Activated CD4-positive, alpha-beta T cell treated with anti-CD3 and anti-CD28 coated beads, Interleukin-2, amount 10 ng/mL, durations not matched to agents 24 days and 14 days (primary cell): ENCODE measurements around the gene SULT1C2. TPM values are rescaled to one million over a fixed set of nuclear protein-coding genes. Genes with fewer than 3 reads are reported as not detected.
"Not testable (repeated sequence)": the region's sequence is repeated elsewhere in the genome, so short reads cannot be mapped to it uniquely, and the experiment has no call there.

Source experiments
- DNase-seq: peaks from one replicate; pipeline ENCODE4 v3.0.0; 2022
- H3K27ac Mint-ChIP-seq: one replicate; pipeline ENCODE4 v1.8.0; 2022; ENCODE audit warnings: mild to moderate bottlenecking, mixed read lengths
- H3K27me3 Mint-ChIP-seq: one replicate; pipeline ENCODE4 v1.8.0; 2022; ENCODE audit warnings: mixed read lengths
- H3K36me3 Mint-ChIP-seq: one replicate; pipeline ENCODE4 v1.8.0; 2022; ENCODE audit warnings: low read depth, mild to moderate bottlenecking, mixed read lengths
- H3K4me1 Mint-ChIP-seq: one replicate; pipeline ENCODE4 v1.8.0; 2021; ENCODE audit warnings: mixed read lengths
- H3K4me3 Mint-ChIP-seq: one replicate; pipeline ENCODE4 v1.8.0; 2022; ENCODE audit warnings: mild to moderate bottlenecking, moderate library complexity, mixed read lengths
- H3K9me3 Mint-ChIP-seq: one replicate; pipeline ENCODE4 v1.8.0; 2021; ENCODE audit warnings: mixed read lengths
- intact Hi-C: fragments of 100-400 bp; cut with micrococcal nuclease; formaldehyde crosslinking; loops from one replicate; pipeline ENCODE4 v1.15.1; 2023
- total RNA-seq: library from RNA; stranded (reverse); gene quantifications from 2 replicates; pipeline ENCODE4 v1.2.3, GENCODE V29; 2022

The SULT1C2 gene
- total RNA-seq, 1 donor from 2014 or later = not detected

DNA sequence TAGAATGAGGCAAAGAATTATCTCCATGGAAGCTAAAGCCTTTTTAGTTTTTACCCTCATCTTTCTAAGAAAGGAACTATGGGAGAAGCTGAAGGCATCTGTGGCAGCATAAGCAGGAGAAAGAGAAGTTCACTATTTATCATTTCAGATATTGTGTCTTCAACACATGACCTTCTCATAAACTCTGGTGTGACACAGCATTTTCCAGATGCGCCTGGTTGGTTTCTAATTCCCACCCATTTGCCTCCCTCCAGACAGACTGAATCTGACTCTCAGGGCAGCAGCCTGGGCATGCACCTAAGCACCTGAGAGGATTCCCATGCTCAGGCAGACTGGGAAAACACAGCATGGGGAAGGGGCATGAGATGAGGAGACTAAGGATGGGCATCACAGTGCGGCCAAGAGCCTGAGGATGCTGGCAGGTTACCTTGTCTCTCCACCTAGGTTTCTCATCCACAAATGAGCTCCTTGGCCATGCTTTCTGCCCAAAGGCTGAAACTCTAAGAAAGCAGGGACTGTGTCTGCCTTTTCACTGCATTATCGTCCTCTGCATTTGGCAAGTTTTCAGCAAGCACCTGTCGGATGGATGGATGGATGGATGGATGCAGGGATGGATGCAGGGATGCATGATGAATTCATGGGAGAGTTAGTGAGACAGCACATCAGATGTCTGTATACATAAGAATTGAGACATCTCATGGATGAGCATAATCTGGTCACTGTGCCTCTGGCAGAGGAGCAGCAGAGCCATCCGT lies 60.3 kb downstream of the SULT1C2 start:
- H3K27ac Mint-ChIP-seq = no peak overlapping the region
- no peaks in the 10 kb centered on the region for H3K9me3 Mint-ChIP-seq
- DNase-seq = no peak
- H3K27me3 Mint-ChIP-seq = peaks cover 10% of the 10 kb centered on the region
- no peaks in the 10 kb centered on the region for H3K4me1 Mint-ChIP-seq
- H3K36me3 Mint-ChIP-seq = no peaks in the 10 kb centered on the region
- no peak overlapping the region for H3K4me3 Mint-ChIP-seq
- intact Hi-C loops = no loop called here

DNA sequence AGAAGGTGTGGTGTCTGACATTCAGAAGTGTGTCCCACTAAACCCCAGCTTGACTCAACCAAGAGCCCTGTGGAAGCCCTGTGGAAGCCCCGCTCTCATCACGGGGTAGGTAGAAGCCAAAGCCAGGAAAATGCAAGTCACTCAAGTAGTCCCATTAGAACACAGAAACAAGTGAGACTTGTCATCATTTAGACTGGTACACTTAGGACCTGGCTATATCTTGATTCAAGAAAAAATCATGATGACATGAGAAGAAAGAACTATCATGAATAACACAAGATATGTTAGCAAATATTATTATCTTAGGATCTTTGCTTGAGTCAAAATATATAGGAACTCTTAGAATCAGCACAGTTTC lies 60.9 kb downstream of the SULT1C2 start:
- no peak for DNase-seq
- Mint-ChIP-seq H3K27me3 (peaks cover 12% of the 10 kb centered on the region), H3K4me3 (no peak overlapping the region), H3K27ac (no peak overlapping the region), H3K9me3 (no peaks in the 10 kb centered on the region), H3K36me3 (no peaks in the 10 kb centered on the region), H3K4me1 (no peaks in the 10 kb centered on the region)
- intact Hi-C loops = no loop called here

DNA sequence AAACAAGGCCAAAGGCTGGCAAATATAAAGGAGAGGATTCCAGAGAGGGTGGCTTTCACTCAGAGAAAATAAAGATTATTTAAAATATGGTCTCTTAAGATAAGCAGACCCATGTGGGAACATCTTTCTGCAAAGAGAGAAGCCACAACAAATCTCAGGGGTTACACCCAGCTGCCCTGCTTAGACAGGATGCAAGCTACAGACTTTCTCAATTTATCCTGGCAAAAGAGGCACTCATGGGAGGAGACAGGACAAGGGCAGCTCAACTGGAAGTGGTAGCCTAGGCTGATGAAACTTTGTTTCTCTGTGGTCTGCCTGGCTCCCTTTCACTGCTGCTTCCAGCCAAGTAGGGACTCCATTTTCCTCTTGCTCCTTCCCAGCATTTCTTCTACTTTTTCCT lies 63.2 kb downstream of the SULT1C2 start:
- H3K4me1 Mint-ChIP-seq = no peaks in the 10 kb centered on the region
- no peaks in the 10 kb centered on the region for H3K9me3 Mint-ChIP-seq
- intact Hi-C loops = no loop called here
- no peak for DNase-seq
- H3K27me3 Mint-ChIP-seq = peaks cover 12% of the 10 kb centered on the region
- H3K4me3 Mint-ChIP-seq = no peak overlapping the region
- H3K27ac Mint-ChIP-seq = no peak overlapping the region
- H3K36me3 Mint-ChIP-seq = no peaks in the 10 kb centered on the region

DNA sequence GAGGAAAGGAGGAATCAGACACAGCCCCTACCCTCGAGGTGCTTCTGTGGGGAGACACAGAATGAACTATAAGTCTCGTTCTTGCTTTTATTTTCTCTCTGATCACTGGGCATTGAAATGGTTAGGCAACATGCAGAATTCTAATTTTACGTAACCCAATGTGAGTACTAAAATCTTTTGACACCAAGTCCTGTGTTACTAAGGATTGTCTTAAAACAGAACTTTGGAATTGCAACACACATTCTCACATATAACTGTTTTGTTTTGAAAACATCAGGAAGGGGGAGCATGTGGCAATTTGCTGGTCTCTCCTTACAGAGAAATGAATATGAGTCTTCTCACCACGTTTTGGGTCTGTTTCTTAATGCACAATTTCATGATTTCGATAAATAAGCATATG lies 65.4 kb downstream of the SULT1C2 start:
- Mint-ChIP-seq H3K9me3 (no peaks in the 10 kb centered on the region), H3K27ac (no peak overlapping the region), H3K4me3 (no peak overlapping the region), H3K4me1 (no peaks in the 10 kb centered on the region), H3K36me3 (no peaks in the 10 kb centered on the region), H3K27me3 (peaks cover 17% of the 10 kb centered on the region)
- intact Hi-C loops = no loop called here
- DNase-seq = no peak

DNA sequence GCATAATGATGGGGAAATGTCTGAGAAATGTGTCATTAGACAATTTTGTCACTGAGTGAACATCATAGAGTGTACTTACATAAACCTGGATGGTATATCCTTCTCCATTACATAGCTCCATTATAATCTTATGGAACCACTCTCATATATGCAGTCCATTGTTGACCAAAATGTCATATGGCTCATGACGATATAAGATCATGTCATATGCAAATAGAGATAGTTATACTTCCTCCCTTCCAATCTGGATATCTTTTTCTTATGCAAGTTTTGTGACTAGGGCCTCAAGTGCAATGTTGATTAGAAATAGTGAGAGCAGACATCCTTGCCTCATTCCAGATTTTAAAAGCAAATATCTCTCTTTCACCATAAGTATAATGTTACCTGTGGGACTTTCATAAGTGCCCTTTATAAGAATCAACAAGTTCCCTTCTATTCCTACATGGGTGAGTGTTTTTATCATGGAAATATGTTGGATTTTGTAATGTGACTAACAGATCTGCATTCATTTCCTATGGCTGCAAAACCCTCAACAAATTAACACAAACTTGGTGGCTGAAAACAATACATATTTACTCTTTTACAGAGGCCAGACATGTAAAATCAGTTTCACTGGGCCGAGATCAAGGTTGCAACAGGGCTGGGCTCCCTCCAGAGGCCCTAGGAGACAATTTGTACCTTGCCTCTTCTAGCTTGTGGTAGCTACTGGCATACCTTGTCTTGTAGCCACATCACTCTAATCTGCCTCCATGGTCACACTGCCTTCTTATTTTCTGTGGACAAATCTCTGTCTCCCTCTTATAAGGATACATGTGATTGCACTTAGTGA lies 67.4 kb downstream of the SULT1C2 start:
- no peaks in the 10 kb centered on the region for H3K36me3 Mint-ChIP-seq
- DNase-seq = no peak
- no peaks in the 10 kb centered on the region for H3K9me3 Mint-ChIP-seq
- H3K4me3 Mint-ChIP-seq = no peak overlapping the region
- intact Hi-C loops = no loop called here
- H3K27me3 Mint-ChIP-seq = peaks cover 20% of the 10 kb centered on the region
- H3K27ac Mint-ChIP-seq = no peak overlapping the region
- no peaks in the 10 kb centered on the region for H3K4me1 Mint-ChIP-seq

DNA sequence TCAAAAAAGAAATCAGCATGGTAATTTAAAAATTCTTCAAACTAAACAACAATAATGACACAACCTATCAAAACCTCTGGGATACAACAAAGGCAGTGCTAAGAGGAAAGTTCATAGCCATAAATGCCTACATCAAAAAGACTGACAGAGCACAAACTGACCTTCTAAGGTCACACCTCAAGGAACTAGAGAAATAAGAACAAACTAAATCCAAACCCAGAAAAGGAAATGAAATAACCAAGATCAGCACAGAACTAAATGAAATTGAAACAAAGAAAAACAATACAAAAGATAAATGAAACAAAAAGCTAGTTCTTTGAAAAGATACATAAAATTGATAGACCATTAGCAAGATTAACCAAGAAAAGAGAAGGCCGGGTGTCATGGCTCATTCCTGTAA lies 70.6 kb downstream of the SULT1C2 start:
- H3K27ac Mint-ChIP-seq, H3K36me3 Mint-ChIP-seq, intact Hi-C loops, H3K4me1 Mint-ChIP-seq, H3K4me3 Mint-ChIP-seq, H3K9me3 Mint-ChIP-seq, DNase-seq: not testable (repeated sequence)
- peaks cover 19% of the 10 kb centered on the region for H3K27me3 Mint-ChIP-seq

Other genes with a start within 250 kb of the SULT1C2 start
- gene SULT1C3, start 48.9 kb upstream of the SULT1C2 start, total RNA-seq = not detected in 2 replicates
- gene SULT1C4, start 89.1 kb downstream of the SULT1C2 start, total RNA-seq = not detected in 2 replicates
- 38.1 and 43.4 TPM in 2 replicates for gene GCC2, start 160.3 kb downstream of the SULT1C2 start, total RNA-seq
- gene LIMS1, start 245.6 kb downstream of the SULT1C2 start, total RNA-seq = 63.1 and 66.0 TPM in 2 replicates